ENCODE data around the gene MPDZ. TPM values are rescaled to one million over a fixed set of nuclear protein-coding genes. Genes with fewer than 3 reads are reported as not detected.

MPDZ gene
- total RNA-seq, 3 donors from 2014 or later (not counting 1 experiment from before 2014, with no cell fraction given): not detected

DNA sequence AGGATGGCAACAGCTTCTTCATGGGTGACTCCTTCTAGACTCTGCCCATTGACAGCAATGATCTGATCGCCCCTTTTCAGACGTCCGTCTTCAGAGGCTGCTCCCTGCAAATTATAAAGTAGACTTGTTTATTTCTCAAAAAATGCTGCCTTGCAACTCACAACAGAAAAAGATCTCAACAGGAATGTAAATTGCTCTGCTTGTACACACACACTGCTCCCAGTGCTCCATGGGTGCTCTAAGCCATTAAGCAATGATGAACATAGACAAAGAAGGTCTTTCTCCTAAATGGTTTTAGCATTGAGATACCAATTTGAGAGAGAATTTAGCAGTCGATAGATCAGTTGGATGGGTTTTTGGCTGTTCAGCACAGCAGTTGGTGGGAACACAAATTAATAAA, 172.5 kb downstream of the MPDZ start:
- Histone ChIP-seq H3K4me1 (ENCODE audit: control insufficient read depth, insufficient read depth, low read length) (no peaks in the 10 kb centered on the region), H3K9me3 (ENCODE audit: control insufficient read depth, insufficient read depth, low read length) (peaks cover 2% of the 10 kb centered on the region), H3K27ac (ENCODE audit: low read length) (no peak overlapping the region), H3K27me3 (ENCODE audit: control insufficient read depth, insufficient read depth, low read length) (no peaks in the 10 kb centered on the region), H3K36me3 (ENCODE audit: control insufficient read depth, insufficient read depth, low read length) (no peaks in the 10 kb centered on the region), H3K4me3 (ENCODE audit: low read length) (no peak overlapping the region)
- TF ChIP-seq, protein P1, sequence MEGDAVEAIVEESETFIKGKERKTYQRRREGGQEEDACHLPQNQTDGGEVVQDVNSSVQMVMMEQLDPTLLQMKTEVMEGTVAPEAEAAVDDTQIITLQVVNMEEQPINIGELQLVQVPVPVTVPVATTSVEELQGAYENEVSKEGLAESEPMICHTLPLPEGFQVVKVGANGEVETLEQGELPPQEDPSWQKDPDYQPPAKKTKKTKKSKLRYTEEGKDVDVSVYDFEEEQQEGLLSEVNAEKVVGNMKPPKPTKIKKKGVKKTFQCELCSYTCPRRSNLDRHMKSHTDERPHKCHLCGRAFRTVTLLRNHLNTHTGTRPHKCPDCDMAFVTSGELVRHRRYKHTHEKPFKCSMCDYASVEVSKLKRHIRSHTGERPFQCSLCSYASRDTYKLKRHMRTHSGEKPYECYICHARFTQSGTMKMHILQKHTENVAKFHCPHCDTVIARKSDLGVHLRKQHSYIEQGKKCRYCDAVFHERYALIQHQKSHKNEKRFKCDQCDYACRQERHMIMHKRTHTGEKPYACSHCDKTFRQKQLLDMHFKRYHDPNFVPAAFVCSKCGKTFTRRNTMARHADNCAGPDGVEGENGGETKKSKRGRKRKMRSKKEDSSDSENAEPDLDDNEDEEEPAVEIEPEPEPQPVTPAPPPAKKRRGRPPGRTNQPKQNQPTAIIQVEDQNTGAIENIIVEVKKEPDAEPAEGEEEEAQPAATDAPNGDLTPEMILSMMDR (IDR thresholded peaks at IDR 0.05): no peak
- Mint-ChIP-seq H3K4me1 (no peaks in the 10 kb centered on the region), H3K36me3 (no peaks in the 10 kb centered on the region), H3K4me3 (no peak overlapping the region), H3K9me3 (peaks cover 4 to 8% of the 10 kb centered on the region in 2 donors), H3K27ac (no peak overlapping the region), H3K27me3 (ENCODE audit: low read depth in 2 of 2) (no peaks in the 10 kb centered on the region)
- WGBS (ENCODE audit: insufficient coverage): 96% methylated on average over 4 of the region's 4 CpGs
- no peak for ATAC-seq
- no peak for DNase-seq
- intact Hi-C loops (cut with micrococcal nuclease): no loop called here

DNA sequence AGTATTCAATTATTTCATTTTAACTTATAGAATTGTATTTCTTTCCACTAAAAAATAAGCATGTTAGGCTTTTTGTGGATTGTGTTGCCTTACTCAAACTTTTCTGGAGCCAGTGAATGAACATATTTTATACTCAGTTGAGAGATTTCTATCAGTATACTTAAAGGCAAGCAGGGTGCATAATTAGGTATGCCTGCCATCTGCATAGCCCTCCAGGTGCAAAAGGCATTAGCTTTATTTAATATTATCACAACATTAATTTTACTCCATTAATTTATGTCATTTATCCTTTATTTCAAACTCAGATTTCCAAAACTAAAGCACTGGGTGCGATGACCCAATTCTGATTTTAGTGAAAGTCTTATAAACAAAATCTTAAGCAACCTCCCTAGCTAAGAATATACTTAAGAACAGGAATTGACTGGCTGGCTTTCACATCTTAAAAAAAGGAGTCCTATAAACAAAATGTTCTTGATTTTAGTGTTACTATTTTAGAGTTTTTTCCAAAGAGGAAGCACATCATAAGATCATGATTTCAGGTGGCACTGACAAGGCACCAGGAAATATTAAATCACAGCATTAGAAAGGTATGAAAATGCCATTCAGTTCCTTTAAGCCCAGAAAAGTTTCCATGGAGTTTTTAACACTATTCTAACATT, 178.4 kb downstream of the MPDZ start:
- H3K27me3 ChIP-seq (ENCODE audit: control insufficient read depth, insufficient read depth, low read length): no peaks in the 10 kb centered on the region
- ATAC-seq (no peak), DNase-seq (no peak)
- H3K27ac Mint-ChIP-seq: no peak overlapping the region
- no peaks in the 10 kb centered on the region for H3K4me1 Mint-ChIP-seq
- WGBS (ENCODE audit: insufficient coverage): 100% methylated on average over 1 of the region's 1 CpG
- peaks cover 7% of the 10 kb centered on the region in 2 donors for H3K9me3 Mint-ChIP-seq
- peaks cover 5% of the 10 kb centered on the region for H3K9me3 ChIP-seq (ENCODE audit: control insufficient read depth, insufficient read depth, low read length)
- H3K36me3 ChIP-seq (ENCODE audit: control insufficient read depth, insufficient read depth, low read length): no peaks in the 10 kb centered on the region
- H3K36me3 Mint-ChIP-seq: no peaks in the 10 kb centered on the region
- no peaks in the 10 kb centered on the region for H3K27me3 Mint-ChIP-seq (ENCODE audit: low read depth in 2 of 2)
- H3K4me1 ChIP-seq (ENCODE audit: control insufficient read depth, insufficient read depth, low read length): no peaks in the 10 kb centered on the region
- H3K4me3 Mint-ChIP-seq: no peak overlapping the region
- no peak overlapping the region for H3K27ac ChIP-seq (ENCODE audit: low read length)
- no peak overlapping the region for H3K4me3 ChIP-seq (ENCODE audit: low read length)
- intact Hi-C loops (cut with micrococcal nuclease): no loop called here
- TF ChIP-seq, protein P1 (IDR thresholded peaks at IDR 0.05): no peak

DNA sequence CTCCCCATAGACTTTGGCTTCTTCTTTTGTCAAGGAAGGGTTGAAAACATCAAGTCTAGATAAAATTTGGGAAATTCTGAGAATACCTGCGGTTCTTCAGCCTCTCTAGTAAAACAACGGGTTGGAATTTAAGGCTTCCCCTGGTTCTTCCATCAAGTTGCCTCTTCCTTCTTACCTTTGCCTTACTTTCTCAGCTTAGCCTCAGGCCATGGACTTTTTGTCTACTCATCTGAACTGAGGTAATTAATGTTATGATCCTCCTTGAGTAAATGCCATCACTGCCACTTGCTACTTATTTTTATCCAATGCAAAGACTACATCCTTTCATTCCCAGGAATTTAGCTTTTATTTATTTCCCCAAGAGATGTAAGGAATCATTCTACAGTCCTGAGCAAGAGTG, 184.4 kb downstream of the MPDZ start:
- 96% methylated on average over 2 of the region's 2 CpGs for WGBS (ENCODE audit: insufficient coverage)
- intact Hi-C loops (cut with micrococcal nuclease): no loop called here
- TF ChIP-seq, protein P1 (IDR thresholded peaks at IDR 0.05): no peak

DNA sequence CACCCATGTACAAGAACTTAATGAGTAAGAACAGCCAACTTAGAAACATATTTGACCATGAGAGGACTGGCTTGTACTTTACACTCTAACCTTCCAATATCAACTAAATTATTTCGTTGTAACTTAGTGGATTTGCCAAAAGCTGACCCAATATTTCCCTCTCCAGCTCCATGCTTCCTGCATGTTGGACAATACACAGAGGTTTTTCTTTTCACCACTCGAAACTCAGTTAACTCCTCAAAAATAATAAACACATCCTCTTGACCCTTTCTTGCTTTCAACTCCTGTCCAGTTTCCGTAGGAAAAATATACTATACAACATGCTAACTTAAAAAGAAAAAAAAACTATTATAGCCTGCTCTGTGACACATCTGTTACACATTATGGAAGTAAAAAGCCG, 188.9 kb downstream of the MPDZ start:
- H3K27me3 ChIP-seq (ENCODE audit: control insufficient read depth, insufficient read depth, low read length): no peaks in the 10 kb centered on the region
- no peak overlapping the region for H3K4me3 ChIP-seq (ENCODE audit: low read length)
- H3K27ac ChIP-seq (ENCODE audit: low read length): no peak overlapping the region
- H3K4me1 ChIP-seq (ENCODE audit: control insufficient read depth, insufficient read depth, low read length): no peaks in the 10 kb centered on the region
- no peaks in the 10 kb centered on the region for H3K36me3 ChIP-seq (ENCODE audit: control insufficient read depth, insufficient read depth, low read length)
- Mint-ChIP-seq H3K36me3 (no peaks in the 10 kb centered on the region), H3K9me3 (peaks cover 2 to 7% of the 10 kb centered on the region in 2 donors), H3K27me3 (ENCODE audit: low read depth in 2 of 2) (no peaks in the 10 kb centered on the region), H3K27ac (no peak overlapping the region), H3K4me3 (no peak overlapping the region), H3K4me1 (no peaks in the 10 kb centered on the region)
- 54% methylated on average over 4 of the region's 4 CpGs for WGBS (ENCODE audit: insufficient coverage)
- ATAC-seq: no peak
- DNase-seq: no peak
- TF ChIP-seq, protein P1 (IDR thresholded peaks at IDR 0.05): no peak
- intact Hi-C loops (cut with micrococcal nuclease): no loop called here
- no peaks in the 10 kb centered on the region for H3K9me3 ChIP-seq (ENCODE audit: control insufficient read depth, insufficient read depth, low read length)

More for the DNA sequence above, 184.4 kb downstream of the MPDZ start:
- Mint-ChIP-seq H3K27ac (no peak overlapping the region), H3K9me3 (peaks cover 5 to 11% of the 10 kb centered on the region in 2 donors), H3K27me3 (ENCODE audit: low read depth in 2 of 2) (no peaks in the 10 kb centered on the region), H3K4me3 (no peak overlapping the region), H3K36me3 (no peaks in the 10 kb centered on the region), H3K4me1 (no peaks in the 10 kb centered on the region)
- Histone ChIP-seq H3K4me1 (ENCODE audit: control insufficient read depth, insufficient read depth, low read length) (no peaks in the 10 kb centered on the region), H3K4me3 (ENCODE audit: low read length) (no peak overlapping the region), H3K27ac (ENCODE audit: low read length) (no peak overlapping the region), H3K27me3 (ENCODE audit: control insufficient read depth, insufficient read depth, low read length) (no peaks in the 10 kb centered on the region), H3K36me3 (ENCODE audit: control insufficient read depth, insufficient read depth, low read length) (no peaks in the 10 kb centered on the region), H3K9me3 (ENCODE audit: control insufficient read depth, insufficient read depth, low read length) (peaks cover 2% of the 10 kb centered on the region)
- ATAC-seq (no peak), DNase-seq (no peak)

All from natural killer cell (primary cell).